Stimulated activated CD8-positive, alpha-beta memory T cell treated with anti-CD3 and anti-CD28 coated beads, Interleukin-4, amount 100 ng/mL, for 1 hour (primary cell): ENCODE measurements around the gene PARD6A.
"Not testable (repeated sequence)": the region's sequence is repeated elsewhere in the genome, so short reads cannot be mapped to it uniquely, and the experiment has no call there.

Source experiments
- DNase-seq, 2 donors: peaks; one replicate each; pipeline ENCODE4 v3.0.0-alpha.2; 2020; ENCODE audit warnings: low read depth in 2 of 2, low spot score in 1 of 2

The PARD6A gene

GRCh38 chr16:67685388-67686112 is 24.8 kb downstream of the PARD6A start:
- no peak for DNase-seq

GRCh38 chr16:67693517-67694285 is 32.9 kb downstream of the PARD6A start:
- DNase-seq = not testable (repeated sequence)

DNA sequence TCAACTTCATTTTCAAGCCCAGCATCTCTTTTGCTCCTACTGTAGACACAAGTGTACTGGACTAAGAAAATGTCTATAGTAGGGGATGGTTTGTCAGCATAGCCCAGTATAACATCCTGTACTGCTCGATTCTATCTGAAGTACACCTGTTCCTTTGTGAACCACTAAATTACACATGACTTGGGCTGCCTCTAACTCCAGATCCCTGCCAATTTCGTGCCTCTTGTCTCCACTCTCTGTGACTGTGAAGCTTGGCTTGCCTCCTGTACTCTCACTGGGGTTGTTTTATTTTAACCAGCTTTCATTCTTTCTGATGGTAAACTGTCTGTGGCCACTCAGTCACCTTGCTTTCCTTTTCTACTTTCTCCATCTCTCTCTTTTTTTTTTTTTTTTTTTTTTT is 33.9 kb downstream of the PARD6A start:
- DNase-seq = no peak

- no peak for DNase-seq
Measured at GRCh38 chr16:67697422-67698185, 36.8 kb downstream of the PARD6A start.

GRCh38 chr16:67699265-67699664 is 38.5 kb downstream of the PARD6A start:
- DNase-seq = no peak

DNA sequence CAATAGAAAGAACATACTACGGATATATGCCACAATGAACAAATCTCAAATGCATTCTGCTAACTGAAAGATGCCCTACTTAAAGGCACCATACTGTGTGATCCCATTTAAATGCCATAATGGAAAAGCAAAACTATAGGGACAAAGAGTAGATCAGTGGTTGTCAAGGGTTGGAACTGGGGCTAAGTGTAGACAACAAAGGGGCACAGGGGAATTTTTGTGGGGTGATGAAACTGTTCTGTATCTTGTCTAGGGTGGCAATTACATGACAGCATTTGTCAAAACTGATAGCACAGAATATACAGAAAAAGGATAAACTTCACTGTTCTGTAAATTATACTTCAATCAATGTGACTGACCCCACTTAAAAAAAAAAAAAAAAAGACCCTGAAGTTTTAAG is 40.7 kb downstream of the PARD6A start:
- no peak for DNase-seq

- DNase-seq = no peak
Measured at GRCh38 chr16:67702130-67702529, 41.4 kb downstream of the PARD6A start.

DNA sequence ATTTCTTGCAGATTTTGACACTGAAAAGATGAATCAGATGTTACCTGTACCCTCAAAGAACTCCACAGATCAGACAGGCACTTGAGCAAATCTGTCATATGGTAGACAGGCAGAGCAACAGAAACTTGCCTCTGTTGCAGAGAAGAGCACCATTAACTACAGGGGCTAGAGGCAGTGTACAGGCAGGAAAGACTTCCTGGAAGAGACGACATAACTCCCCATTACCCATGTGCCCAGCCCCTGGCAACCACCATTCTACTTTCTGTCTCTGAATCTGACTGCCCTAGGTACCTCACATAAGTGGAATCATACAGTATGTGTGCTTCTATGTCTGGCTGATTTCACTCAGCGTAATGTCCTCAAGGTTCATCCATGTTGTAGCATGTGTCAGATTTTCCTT is 42.9 kb downstream of the PARD6A start:
- no peak for DNase-seq

DNA sequence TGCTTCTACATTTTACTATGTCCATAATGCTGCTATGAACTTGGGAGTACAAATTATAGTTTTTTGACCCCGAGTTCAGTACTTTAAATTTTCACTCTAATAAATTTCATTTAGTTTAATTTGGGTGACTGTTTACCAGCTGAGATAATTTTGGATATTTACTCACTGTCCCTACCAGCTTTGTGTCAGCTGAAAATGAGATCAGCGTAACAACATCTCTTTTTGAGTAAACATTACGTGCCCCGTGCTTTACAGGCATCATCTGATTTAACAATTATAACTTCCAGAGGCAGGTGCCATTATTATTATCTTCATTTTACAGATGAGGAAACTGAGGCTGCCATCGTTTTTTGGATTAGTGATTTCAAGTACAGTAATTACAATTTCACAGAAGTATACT is 43.4 kb downstream of the PARD6A start:
- DNase-seq = no peak

GRCh38 chr16:67707210-67707609 is 46.5 kb downstream of the PARD6A start:
- no peak for DNase-seq

DNA sequence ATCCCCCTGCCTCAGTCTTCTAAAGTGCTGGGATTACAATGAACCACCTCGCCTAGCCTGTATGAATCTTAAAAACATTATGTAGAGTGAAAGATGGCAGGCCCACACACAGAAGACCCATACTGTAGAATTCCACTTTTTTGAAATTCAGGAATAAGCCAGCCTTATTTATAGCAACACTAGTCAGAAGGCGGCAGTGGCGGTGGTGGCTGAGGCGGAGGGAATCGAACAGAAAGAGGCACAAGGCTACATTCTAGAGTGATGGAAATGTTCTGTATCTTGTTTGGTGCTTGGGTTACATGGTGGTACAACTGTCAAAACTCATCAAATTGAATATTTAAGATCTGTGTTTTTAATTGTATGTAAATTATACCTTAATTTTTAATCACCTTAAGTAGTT is 47.0 kb downstream of the PARD6A start:
- no peak for DNase-seq

- no peak for DNase-seq
Measured at GRCh38 chr16:67708368-67708771, 47.6 kb downstream of the PARD6A start.

DNA sequence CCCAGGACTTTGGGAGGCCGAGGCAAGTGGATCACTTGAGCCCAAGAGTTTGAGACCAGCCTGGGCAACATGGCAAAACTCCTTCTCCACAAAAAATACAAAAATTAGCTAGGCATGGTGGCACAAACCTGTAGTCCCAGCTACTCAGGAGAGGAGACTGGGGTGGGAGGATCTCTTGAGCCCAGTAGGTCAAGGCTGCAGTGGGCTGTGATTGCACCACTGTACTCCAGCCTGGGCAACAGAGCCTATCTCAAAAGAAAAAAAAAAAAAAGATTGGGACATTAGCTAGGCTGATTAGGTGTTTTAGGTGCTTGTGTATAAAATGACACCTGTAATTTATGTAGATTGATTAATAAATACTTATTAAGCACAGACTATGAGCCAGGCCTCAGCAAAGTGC is 48.3 kb downstream of the PARD6A start:
- DNase-seq = no peak

DNA sequence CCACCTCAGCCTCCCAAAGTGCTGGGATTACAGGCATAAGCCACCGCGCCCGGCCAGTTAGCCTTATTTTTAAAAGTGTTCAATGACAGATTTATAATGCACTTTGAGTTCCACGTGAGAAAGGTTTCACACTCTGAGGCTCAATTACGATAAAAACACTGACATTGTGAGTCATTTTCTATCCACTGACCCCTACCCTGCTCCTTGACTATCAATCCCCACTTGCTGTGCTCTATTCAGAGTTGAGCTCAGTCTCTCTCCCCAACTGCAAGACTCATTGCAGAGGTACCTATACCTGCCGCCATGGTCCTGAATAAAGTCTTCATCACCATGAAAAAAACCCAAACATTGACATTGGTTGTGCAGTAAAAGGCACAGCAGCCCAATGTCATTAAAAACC is 49.8 kb downstream of the PARD6A start:
- DNase-seq = no peak
